ENCODE data around the gene CLASP1.

The CLASP1 gene

DNA sequence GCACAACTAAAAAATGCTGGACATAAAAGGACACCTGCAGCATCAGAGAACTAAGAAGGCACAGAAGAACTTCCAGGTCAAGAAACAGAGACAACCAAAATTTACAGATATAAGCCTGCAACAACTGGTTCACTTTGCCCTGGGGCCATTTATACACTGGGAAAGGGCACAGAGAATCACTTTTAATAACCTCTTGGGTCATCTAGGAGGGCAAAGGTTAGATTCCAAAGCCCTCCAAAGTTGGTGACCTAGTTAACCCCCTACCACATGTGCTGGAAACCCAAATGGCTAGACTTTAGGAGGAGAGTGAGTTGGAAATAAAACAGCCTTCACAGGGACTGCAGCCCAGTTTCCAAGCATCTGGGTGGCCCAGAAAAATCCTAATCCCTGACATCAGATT is 115.3 kb downstream of the CLASP1 start:
- no peak for DNase-seq

- no peak for DNase-seq
Observed at GRCh38 chr2:121532894-121533293, 116.4 kb downstream of the CLASP1 start.

DNA sequence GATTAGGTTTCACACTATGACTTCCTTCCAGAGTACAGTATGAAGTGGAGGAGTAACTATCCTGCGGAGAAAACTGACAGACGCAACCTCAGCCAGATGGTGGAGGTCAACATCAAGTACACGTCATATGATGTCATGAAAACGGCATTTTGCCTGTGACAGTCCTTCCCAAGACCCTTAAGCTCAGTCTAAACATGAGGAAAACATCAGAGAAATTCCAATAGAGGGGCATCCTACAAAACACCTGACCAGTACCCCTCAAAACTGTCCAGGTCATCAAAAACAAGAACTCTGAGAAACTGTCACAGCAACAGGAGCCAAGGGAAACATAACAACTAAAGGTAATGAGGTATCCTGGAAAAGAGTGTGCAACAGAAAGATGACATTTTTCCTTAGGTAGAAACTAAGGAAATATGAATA is 116.9 kb downstream of the CLASP1 start:
- peak; percentile 8 to 43 for DNase-seq

GRCh38 chr2:121530212-121530705 is 119.0 kb downstream of the CLASP1 start:
- peak; percentile 84 to 86 for DNase-seq

- DNase-seq = peak; percentile 41 to 62
Observed at GRCh38 chr2:121529439-121530211, 119.6 kb downstream of the CLASP1 start.

- no peak for DNase-seq
Observed at GRCh38 chr2:121527009-121527682, 122.1 kb downstream of the CLASP1 start.

DNA sequence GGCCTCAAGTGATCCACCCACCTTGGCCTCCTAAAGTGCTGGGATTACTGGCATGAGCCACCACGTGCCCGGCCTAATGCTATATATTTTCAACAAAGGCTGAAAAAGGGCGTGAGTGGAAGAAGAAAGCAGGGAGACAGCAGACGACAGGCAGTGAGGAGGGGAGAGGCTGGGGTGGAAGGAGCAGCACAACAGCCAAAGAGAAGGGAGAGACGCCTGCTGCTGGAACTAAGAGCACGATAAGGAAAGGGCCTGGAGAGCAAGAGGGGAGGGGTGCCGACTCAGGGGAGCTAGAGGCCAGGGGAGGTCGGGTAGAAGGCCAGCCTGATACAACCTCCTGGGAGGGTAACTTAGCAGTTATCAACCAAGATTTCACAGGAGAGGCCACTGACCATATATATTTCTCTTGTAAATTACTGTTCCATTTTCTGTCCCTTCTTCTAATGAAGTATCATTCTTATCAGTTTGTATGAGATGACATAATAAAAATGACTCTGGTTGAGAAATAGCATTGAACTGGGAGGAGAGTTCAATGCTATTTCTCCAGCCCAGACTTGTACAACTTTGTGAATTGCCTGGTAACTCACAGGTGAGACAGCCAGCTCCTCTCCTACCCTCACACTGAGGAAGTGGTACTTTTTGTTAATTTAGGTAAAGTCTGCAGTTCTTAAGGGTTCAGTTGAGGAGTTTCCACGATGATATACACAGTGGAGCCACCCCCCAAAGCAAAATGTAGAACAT is 124.4 kb downstream of the CLASP1 start:
- DNase-seq = no peak

DNA sequence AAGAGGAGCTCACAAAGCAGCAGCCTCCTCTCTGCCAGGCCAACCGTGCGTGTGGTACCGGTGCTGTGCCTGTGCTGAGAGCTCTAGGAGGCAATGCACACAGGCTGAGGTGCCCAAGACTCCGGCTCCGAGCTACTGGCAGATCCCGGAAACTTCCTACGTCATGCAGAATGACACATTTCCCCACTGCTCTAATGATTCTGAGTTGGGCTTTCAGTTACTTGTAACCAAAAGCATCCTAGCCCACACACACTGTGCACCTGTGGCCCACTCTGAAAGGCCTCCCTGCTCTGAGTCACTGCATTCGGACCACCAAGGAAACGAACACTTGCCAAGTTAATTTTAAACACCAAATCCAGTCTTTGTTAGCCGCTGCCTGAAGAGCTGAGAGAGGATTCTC is 127.9 kb downstream of the CLASP1 start:
- DNase-seq = no peak

GRCh38 chr2:121520641-121520994 is 128.6 kb downstream of the CLASP1 start:
- DNase-seq = no peak

DNA sequence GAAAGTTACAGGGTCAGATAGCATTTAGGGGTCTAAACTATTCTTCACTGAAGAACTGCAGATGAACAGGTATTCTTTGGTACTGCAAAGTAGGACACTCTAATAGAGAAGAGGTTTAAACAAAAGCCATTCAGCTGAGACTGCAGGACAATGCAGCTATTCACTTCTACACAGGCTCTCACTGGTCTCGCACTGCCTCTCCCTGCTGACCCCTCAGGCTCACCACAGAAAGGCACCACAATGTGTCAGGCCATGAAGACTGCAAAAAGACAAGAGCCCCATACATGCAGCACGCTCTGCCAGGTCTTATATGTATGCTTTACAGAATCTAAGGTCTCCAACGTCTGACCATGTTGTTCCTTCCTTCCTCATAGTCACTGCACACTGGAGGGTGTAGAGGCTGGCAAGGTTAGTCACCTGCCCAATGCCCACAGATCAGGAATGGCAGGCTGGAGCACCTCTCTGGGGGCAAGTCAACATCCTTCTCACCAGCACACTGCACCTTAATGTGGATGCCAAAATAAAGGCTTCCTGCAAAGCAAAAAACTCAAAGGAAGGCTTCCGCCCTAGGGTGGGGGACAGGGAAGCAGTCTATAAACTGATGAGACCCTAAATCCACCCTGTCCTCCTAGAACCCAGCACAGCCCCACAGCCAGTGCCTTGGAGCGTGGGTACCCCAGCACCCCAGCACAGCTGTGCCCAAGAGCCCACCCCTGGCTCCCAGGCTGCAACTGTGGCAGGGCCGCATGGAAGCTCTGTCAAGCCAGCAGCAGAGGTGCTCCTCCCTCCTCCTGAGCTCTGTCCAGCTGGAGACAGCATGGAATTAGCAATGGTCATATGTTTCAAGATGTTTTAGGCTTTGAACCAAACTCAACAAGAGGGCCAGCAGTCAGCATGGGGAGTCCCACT is 129.3 kb downstream of the CLASP1 start:
- DNase-seq = no peak

GRCh38 chr2:121519153-121519552 is 130.1 kb downstream of the CLASP1 start:
- DNase-seq = no peak

GRCh38 chr2:121513597-121514333 is 135.5 kb downstream of the CLASP1 start:
- DNase-seq = no peak

DNA sequence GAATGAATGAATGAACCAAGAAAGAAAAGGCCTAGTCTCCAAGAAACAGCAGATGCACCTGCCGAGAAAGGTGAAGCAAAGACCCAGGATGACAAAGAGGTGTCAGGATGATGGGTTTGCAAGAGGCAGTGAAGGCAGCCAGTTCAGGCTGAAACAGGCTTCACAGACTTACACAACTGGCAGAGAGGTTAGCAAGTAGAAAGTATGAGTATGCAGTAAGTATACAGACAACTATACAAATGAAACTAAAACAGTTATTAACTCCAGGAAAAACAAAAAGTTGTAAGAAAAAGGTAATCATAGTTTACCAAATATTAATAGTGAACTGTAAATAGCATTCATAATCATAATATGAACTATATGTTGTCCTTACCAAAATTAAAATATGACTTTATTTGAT is 138.4 kb downstream of the CLASP1 start:
- no peak for DNase-seq

DNA sequence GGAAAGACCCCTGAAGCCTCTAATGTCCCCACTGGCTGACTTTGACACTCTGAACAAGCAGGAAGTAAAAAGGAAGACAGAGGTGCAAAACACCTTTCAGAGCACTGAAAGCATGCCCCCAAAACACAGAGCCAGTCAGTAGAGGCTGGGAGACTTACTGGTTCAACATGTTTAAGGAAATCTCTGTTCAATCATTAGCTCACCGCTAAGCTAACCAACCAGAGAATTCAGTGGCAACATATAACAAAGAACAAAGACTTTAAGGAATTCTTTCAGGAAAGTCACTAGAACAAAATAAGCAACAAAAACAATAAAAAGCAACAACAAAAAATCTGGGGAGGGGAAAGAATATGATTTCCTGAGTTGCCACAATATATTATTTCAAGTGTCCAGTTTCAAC is 142.6 kb downstream of the CLASP1 start:
- no peak for DNase-seq

- DNase-seq = no peak
Observed at GRCh38 chr2:121505986-121506586, 143.2 kb downstream of the CLASP1 start.

DNA sequence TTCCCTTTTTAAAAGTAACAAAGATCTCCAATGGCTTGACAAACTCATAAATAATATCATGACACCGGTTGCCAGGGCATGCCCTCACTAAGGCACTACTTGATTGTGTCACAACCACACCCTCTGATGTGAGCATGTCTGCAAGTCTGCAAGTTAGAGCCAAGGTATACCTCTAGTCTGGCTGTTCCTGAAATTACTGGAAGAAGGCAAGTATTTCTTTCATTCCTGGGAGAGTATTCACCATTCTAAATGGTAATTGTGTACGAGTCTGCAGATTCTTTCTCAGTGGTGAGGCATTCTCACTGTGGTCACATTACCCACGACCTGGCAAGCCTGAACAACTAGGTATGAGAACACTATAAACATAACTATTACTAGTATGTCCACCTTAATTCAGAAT is 144.3 kb downstream of the CLASP1 start:
- no peak for DNase-seq

- no peak for DNase-seq
Observed at GRCh38 chr2:121504316-121504715, 144.9 kb downstream of the CLASP1 start.

GRCh38 chr2:121502781-121503180 is 146.5 kb downstream of the CLASP1 start:
- DNase-seq = no peak

GRCh38 chr2:121502246-121502645 is 147.0 kb downstream of the CLASP1 start:
- no peak for DNase-seq

- DNase-seq = no peak
Observed at GRCh38 chr2:121501554-121501953, 147.7 kb downstream of the CLASP1 start.

DNA sequence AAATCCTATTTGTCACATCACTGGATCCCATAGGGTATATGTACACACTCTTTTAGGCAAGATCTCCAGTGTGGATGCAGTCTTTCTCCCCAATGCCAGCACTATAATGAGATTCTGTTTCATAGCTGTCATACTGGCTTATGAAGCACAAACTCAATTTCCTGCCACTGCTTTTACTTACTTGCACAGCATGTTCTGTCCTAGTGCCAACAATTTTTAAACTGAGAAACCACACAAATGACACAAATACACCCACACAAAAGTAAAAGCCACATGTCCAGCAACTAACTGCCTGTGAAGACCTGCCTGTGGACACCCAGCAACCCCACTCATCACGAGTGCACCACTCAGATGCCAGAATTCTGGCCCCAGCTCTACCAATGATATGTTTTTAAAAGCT is 148.2 kb downstream of the CLASP1 start:
- DNase-seq = no peak

Data from NCI-H446 (cell line).